GM12878 (cell line): ENCODE data around the gene MAPK8. TPM values are rescaled to one million over a fixed set of nuclear protein-coding genes. Genes with fewer than 3 reads are reported as not detected.
A peak's percentile ranks its signal among the peaks of the same experiment; 100 is the strongest.

Experiments
- E2F4 ChIP-seq: IDR thresholded peaks from 2 replicates; pipeline ENCODE4 v1.6.1; 2012; ENCODE audit warnings: low read depth, low read length, improper control_type of control experiment
- E2F8 ChIP-seq: fragments of 450-650 bp; IDR thresholded peaks from 2 replicates; pipeline ENCODE4 v1.6.1; 2018; ENCODE audit warnings: mild to moderate bottlenecking, low read depth, moderate library complexity; ENCODE audit not compliant: partially characterized antibody
- FOXK2 ChIP-seq: fragments of 450-650 bp; IDR thresholded peaks from 2 replicates; pipeline ENCODE4 v1.6.1; 2017; ENCODE audit warnings: mild to moderate bottlenecking, moderate library complexity
- HCFC1 ChIP-seq: fragments of 150-350 bp; IDR thresholded peaks from 2 replicates; pipeline ENCODE4 v1.6.1; 2014; ENCODE audit warnings: low read length
- IKZF2 ChIP-seq, 2 experiments: fragments of 450-650 bp; IDR thresholded peaks; 2 replicates each; pipeline ENCODE4 v1.6.1; 2017; ENCODE audit warnings: mild to moderate bottlenecking in 2 of 2, moderate library complexity in 2 of 2
- JUNB ChIP-seq: IDR thresholded peaks from 2 replicates; pipeline ENCODE4 v1.6.1; 2016; ENCODE audit warnings: antibody characterized with exemption, mild to moderate bottlenecking
- MEF2B ChIP-seq: fragments of 450-650 bp; IDR thresholded peaks from 2 replicates; pipeline ENCODE4 v1.6.1; 2018; ENCODE audit warnings: mild to moderate bottlenecking, moderate library complexity; ENCODE audit not compliant: partially characterized antibody, poor library complexity, severe bottlenecking
- MYB ChIP-seq: fragments of 150-350 bp; IDR thresholded peaks from 2 replicates; pipeline ENCODE4 v1.6.1; 2014; ENCODE audit warnings: mild to moderate bottlenecking, low read depth, low read length, borderline replicate concordance
- POLR2AphosphoS5 ChIP-seq: IDR thresholded peaks from 2 replicates; pipeline ENCODE4 v1.6.1; 2011; ENCODE audit warnings: mild to moderate bottlenecking, low read length, inconsistent platforms
- POU2F2 ChIP-seq: IDR thresholded peaks from 3 replicates; pipeline ENCODE4 v1.6.1; 2011; ENCODE audit warnings: low read depth, mild to moderate bottlenecking, low read length, borderline replicate concordance
- RELA ChIP-seq: fragments of 450-650 bp; IDR thresholded peaks from 2 replicates; pipeline ENCODE4 v1.8.0; 2014; ENCODE audit warnings: borderline replicate concordance; ENCODE audit not compliant: partially characterized antibody
- RFX5 ChIP-seq: IDR thresholded peaks from 2 replicates; pipeline ENCODE4 v1.6.1; 2011; ENCODE audit warnings: low read depth, low read length, improper control_type of control experiment
- SIX5 ChIP-seq: IDR thresholded peaks from 2 replicates; pipeline ENCODE4 v1.6.1; 2011; ENCODE audit warnings: mild to moderate bottlenecking, low read depth, low read length, moderate library complexity; ENCODE audit not compliant: severe bottlenecking
- SKIL ChIP-seq: fragments of 450-650 bp; IDR thresholded peaks from 2 replicates; pipeline ENCODE4 v1.6.1; 2017; ENCODE audit warnings: mild to moderate bottlenecking, low read depth, inconsistent platforms; ENCODE audit not compliant: poor library complexity, severe bottlenecking
- SMARCA5 ChIP-seq: fragments of 450-650 bp; IDR thresholded peaks from 2 replicates; pipeline ENCODE4 v1.6.1; 2017; ENCODE audit warnings: mild to moderate bottlenecking
- SRF ChIP-seq, 2 experiments: IDR thresholded peaks; 2 replicates each; pipeline ENCODE4 v1.6.1; 2011; ENCODE audit warnings: low read depth in 2 of 2, low read length in 2 of 2, mild to moderate bottlenecking in 1 of 2, moderate library complexity in 1 of 2
- TCF12 ChIP-seq: IDR thresholded peaks from 2 replicates; pipeline ENCODE4 v1.6.1; 2011; ENCODE audit warnings: low read depth, mild to moderate bottlenecking, low read length
- YBX1 ChIP-seq: fragments of 450-650 bp; IDR thresholded peaks from 2 replicates; pipeline ENCODE4 v1.6.1; 2016; ENCODE audit warnings: antibody characterized with exemption
- ZBTB33 ChIP-seq: fragments of 450-650 bp; IDR thresholded peaks from 2 replicates; pipeline ENCODE4 v1.6.1; 2017; ENCODE audit warnings: mild to moderate bottlenecking
- ZBTB4 ChIP-seq: fragments of 450-650 bp; formaldehyde crosslinking; IDR thresholded peaks from 2 replicates; pipeline ENCODE4 v1.4.0; 2022; ENCODE audit warnings: mild to moderate bottlenecking, moderate library complexity
- ZNF384 ChIP-seq: IDR thresholded peaks from 2 replicates; pipeline ENCODE4 v1.6.1; 2012; ENCODE audit warnings: low read depth, mild to moderate bottlenecking, low read length, improper control_type of control experiment, borderline replicate concordance
- polyA plus RNA-seq, 11 experiments: library from polyadenylated mRNA; depleted of rRNA in 4 of 11; unstranded in 6 of 11; stranded (reverse) in 5 of 11; fragments of >200 nt; fragmentation: Nextera tagmentation in 4 of 11; fragmentation: Illumina TruSeq in 1 of 11; extraction: Ambion mirVana in 4 of 11; extraction: Trizol in 1 of 11; gene quantifications; 1 replicate in 1 of 11; 2 replicates in 10 of 11; pipeline versions ENCODE4 v1.2.1 to v1.2.3, GENCODE V29; 2011 to 2016; ENCODE audit warnings: inconsistent platforms in 2 of 11, missing spikeins in 2 of 11, low read depth in 1 of 11
- total RNA-seq, 4 experiments: library from RNA; depleted of rRNA in 3 of 4; stranded (reverse); fragments of >200 nt in 3 of 4; fragmentation: Illumina TruSeq in 1 of 4; extraction: Trizol in 1 of 4; gene quantifications; 2 replicates each; pipeline versions ENCODE4 v1.2.1 to v1.2.3, GENCODE V29; 2013 to 2021

MAPK8 gene
- total and polyA plus RNA-seq, 10 of the 15 experiments (the other 5 are each of a cell fraction or from before 2014, with no cell fraction given), result 3.9 to 102 (median 40.0) TPM

- TF ChIP-seq SKIL (peak; percentile 72), JUNB (no peak; the same call in 1 of the 2 replicates), ZNF384 (peak; percentile 89), ZBTB4 (CRISPR knock-in tag) (no peak), RFX5 (no peak), IKZF2 (IDR thresholded peaks at IDR 0.05) (peak; percentile 89 to 91), E2F4 (no peak), RELA (peak; percentile 94), POLR2AphosphoS5 (no peak; the same call in 1 of the 2 replicates), SIX5 (no peak), SRF (IDR thresholded peaks at IDR 0.05; ENCODE audit: low read depth in 2 of 2, low read length in 2 of 2) (no peak), POU2F2 (peak; percentile 56; the same call in 2 of the 3 replicates), FOXK2 (no peak), SMARCA5 (no peak), MYB (no peak), MEF2B (peak; percentile 99), YBX1 (peak; percentile 92), E2F8 (no peak), ZBTB33 (no peak), TCF12 (peak; percentile 88), HCFC1 (no peak)
Measured at GRCh38 chr10:48285710-48286109, 20.8 kb upstream of the MAPK8 start (continued).
